T-helper 2 cell treated with Interferon-gamma antibody and Interleukin-4, amounts not matched to agents 100 ng/mL and 5 ng/mL, for 36 hours (primary cell): ENCODE measurements around the gene SLC25A22. TPM values are rescaled to one million over a fixed set of nuclear protein-coding genes. Genes with fewer than 3 reads are reported as not detected.

Experiments
- intact Hi-C: fragments of 100-400 bp; cut with micrococcal nuclease; formaldehyde crosslinking; loops from one replicate; pipeline ENCODE4 v1.15.1; 2023
- total RNA-seq: library from RNA; stranded (reverse); gene quantifications from 2 replicates; pipeline ENCODE4 v1.2.3, GENCODE V29; 2022

The SLC25A22 gene
- total RNA-seq, 1 donor from 2014 or later, result 57.4 TPM

DNA sequence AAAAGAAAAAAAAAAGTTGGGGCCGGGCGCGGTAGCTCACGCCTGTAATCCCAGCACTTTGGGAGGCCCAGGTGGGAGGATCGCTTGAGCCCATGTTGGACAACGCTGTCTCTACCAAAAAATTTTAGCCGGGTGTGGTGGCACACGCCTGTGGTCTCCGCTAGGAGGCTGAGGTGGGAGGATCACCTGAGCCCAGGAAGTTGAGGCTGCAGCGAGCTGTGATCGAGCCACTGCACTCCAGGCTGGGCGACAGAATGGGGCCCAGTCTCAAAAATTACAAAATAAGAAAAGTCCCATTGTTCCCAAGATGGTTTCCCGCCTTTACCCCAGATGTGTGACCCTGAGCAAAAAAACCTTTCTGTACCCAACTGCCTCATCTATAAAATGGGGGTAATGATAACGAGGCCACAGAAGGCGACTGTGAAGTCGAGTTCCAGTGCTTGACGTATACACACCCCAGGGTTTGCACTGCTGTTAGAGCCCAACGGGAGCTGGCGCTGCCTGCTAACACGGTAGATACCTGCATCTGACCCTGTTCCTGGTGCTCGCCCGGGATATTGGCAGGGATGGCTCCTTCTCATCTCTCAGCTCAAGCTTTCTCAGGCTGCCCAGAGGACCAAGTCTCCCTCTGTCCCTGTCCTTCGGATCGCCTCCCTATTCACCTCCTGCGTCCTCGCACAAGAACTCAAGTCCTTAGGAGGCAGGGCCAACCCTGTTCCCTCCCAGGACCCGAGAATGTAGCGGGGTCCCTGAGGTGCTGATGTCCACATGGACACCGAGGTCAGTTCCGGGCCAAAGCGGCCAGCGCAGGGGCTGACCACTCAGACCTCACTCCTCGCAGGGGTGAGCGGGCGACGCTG is 10.6 kb upstream of the SLC25A22 start:
- intact Hi-C loops, result loop anchor here (1.0 to 5.0 kb wide), 5 partner anchors 11 to 601 kb away; partner anchors contain the start of genes BET1L, CHID1, POLR2L and RIC8A

GRCh38 chr11:804599-804964 is 6.5 kb upstream of the SLC25A22 start:
- intact Hi-C loops, result no loop called here

GRCh38 chr11:803770-804598 is 5.9 kb upstream of the SLC25A22 start:
- intact Hi-C loops, result no loop called here

DNA sequence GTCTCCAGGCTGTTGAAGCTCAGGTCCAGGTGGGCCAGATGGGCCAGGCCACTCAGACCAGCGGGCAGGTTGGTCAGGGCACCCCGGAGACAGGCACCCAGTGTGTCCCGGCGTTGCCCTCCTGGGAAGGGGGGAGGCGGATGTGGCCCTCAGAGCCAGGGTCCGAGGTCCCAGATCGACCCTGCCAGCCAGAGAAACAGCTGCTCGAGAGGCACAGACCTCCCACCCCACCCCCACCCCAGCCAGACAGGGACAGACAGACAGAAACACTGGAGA is 5.3 kb upstream of the SLC25A22 start:
- intact Hi-C loops, result no loop called here

GRCh38 chr11:802693-803466 is 4.8 kb upstream of the SLC25A22 start:
- intact Hi-C loops, result no loop called here

- intact Hi-C loops, result no loop called here
Observed at GRCh38 chr11:802018-802617, 4.0 kb upstream of the SLC25A22 start.

DNA sequence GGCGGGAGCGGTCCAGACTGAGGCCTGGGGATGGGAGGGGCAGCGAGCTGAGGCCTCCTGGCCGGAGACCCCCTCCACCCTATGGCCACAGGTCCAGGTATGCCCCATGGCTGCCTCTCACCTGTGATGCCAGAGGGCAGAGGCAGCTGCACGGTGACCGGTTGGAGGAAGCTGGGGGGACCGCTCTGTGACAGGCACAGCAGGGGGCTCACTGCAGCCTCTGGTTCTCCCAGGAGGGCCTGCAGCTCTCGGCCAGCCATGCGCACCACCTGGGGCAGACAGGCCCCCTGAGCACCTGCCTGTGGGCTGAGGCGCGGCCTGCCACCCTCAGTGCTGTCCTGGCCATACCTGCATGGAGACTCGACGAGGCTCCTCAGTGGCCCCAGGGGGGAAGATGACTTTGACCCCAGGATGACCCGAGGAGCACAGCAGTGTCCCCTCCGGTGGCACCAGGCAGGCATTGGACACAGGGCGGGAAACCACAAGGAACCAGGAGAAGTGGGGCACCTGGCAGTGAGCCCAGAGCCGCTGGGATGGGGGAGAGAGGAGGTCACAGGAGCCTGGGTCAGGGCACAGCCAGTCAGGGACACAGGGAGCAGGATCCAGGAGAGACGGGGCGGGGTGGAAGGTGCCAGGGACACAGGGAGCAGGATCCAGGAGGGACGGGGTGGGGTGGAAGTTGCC is 3.2 kb upstream of the SLC25A22 start:
- intact Hi-C loops, result no loop called here

DNA sequence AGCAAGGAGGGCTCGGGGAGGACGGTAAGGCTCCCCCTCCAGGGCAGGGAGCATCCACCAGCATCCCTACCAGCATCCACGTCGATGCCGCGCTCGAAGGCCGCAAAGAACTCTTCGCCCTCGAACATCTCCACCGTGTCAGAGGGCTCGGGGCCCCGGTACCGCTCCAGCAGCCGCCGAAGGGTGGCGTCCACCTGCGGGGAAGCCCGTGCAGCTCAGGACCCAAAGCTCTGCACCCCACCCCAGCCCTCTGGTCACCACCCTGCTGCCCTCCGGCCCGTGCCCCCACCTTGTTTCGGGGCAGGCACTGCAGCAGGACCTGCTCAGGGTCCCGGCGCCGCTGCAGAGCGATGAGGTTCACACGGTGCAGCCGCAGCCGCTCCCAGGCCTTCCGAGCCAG is 2.4 kb upstream of the SLC25A22 start:
- intact Hi-C loops, result no loop called here

- intact Hi-C loops, result loop anchor here (5.0 kb wide), 2 partner anchors 52 to 222 kb away; partner anchors contain the start of genes PHRF1 and TALDO1
Observed at GRCh38 chr11:799641-800316, 1.7 kb upstream of the SLC25A22 start.

GRCh38 chr11:797296-798092 is 587 bp downstream of the SLC25A22 start:
- intact Hi-C loops, result loop anchor here (1.0 to 5.0 kb wide), 6 partner anchors 8 to 220 kb away; partner anchors contain the start of genes DEAF1, GATD1, PHRF1 and PIDD1

DNA sequence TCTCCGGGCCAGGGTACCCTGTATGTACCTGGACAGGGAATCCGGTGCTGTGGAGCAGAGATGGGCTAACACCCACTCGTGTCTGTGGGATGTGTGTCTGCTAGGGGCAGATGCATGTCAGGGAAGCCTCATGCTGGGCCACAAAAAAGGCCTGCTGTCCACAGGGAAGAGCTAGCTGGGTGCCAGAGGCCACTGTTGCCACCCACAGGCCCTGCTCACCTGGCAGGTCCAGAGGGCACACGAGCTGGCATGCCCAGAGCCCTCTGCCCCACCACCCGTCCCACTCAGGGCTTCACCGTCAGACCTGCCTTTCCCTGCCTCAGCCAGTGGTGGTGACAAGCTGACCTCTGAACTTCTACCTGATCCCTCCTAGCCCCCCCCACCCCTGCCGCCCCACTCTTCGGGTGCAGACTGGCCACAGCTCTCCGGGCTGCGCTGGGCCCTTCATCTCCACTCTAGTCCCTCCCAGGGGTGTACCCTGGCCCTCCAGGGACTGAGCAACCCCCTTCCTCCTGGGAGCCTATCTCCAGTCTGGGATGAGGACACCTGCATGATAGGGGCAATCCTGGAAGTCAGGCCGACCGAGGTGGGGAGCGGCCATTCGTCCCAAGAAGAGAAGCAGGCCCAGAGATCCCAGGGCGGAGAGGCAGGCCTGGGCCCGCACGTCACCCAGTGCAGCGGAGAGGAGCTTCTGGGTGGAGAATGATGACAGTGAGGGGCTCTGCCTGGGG is 1.4 kb downstream of the SLC25A22 start:
- intact Hi-C loops, result loop anchor here (1.0 to 5.0 kb wide), 5 partner anchors 9 to 219 kb away; partner anchors contain the start of genes DEAF1, PHRF1, PIDD1 and RPLP2

DNA sequence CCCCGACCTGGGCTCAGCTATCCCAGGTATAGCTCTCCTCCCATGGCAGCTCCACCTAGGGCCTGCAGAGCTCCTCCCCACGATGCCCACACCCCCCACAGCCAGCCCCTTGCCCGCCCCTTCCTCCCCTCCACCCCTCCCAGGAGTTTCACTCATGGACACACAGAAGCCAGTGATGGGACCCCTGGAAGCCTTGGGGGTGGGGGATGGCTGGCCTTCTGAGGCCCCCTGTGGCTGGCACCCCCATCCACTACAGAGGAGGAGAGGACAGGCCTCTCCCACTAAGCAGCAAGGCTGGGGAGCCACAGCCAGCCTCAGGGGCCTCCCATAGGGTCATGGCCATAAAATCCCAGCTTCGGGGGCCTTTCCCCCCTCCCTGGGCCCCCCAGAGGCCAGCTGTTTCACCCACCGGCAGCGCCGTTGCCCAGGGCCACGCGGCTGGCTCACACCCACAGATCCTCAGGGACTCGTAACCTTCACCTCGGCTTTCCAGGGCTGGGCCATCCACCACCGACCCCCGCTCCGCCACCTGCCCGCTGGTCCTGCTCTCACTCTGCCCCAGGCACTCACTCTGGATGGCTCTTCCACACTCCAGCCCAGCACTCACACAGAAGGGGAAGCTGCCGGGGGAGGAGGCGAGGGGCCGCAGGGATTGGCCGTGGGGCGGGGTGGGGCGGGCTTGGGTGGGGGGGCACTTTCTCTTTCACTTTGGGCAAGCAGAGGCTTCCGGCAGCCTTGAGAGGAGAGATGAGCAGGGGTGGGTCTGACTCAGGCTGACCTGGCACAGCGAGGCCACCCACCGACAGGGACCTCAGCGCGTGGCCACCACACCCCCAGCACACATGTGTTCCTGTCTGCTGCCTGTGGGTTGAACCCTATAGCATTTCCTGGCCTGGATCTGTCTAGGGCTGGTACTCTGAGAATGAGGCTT is 2.2 kb downstream of the SLC25A22 start:
- intact Hi-C loops, result loop anchor here (2.0 to 5.0 kb wide), 3 partner anchors 49 to 219 kb away; partner anchors contain the start of genes DEAF1, PHRF1, TALDO1 and TMEM80

DNA sequence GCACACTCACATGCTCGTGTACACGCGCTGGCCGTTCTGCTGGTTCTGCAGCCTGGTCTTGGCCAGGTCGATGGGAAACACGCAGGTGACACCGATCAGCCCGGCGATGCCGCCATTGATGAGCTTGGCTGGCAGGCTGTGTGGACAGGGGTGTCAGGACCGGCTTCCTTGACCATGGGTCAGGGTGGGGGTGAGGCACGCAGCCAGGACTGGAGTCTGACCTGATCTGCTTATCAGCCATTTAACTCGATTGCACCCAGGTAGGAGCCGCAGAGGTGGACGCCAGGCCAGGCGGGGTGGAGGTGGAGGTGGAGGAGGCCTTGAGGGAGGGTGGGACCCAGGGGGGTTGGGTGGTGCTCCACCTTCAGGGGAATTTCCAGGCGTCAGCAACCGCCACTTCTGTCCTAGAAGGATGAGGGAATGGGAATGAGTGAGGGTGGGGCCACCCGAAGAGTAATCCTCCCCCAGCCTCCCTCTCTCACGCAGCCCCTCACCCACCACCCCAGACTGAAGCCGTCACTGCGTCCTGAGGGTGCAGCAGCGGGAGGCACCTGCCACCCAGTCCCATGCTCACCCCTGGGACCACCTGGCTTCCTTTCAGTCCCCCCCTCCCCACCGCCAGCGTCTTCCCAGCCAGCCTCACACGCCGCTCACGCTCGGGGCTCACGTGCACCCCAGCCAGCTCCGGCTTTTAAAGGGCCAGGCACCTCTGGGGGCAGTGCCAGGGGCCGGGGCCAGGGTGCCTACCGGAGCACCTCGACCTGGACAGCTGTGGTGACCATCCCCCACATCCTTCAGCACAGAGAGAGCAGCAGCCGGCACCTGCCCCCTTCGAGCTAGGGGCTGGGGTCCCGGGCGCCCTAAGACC is 3.1 kb downstream of the SLC25A22 start:
- intact Hi-C loops, result loop anchor here (5.0 kb wide), 2 partner anchors 48 to 218 kb away; partner anchors contain the start of genes PHRF1 and TALDO1

- intact Hi-C loops, result no loop called here
Observed at GRCh38 chr11:794013-794765, 3.9 kb downstream of the SLC25A22 start.

GRCh38 chr11:793556-793955 is 4.5 kb downstream of the SLC25A22 start:
- intact Hi-C loops, result no loop called here
